Ishikawa (cell line): Measurements from ENCODE around the gene THADA.

Experiments
- CEBPB ChIP-seq: IDR thresholded peaks from 2 replicates; pipeline ENCODE4 v1.6.1; 2012
- CREB1 ChIP-seq: IDR thresholded peaks from 2 replicates; pipeline ENCODE4 v1.6.1; 2012; ENCODE audit warnings: low read depth
- EGR1 ChIP-seq: IDR thresholded peaks from 2 replicates; pipeline ENCODE4 v1.6.1; 2012
- EP300 ChIP-seq: IDR thresholded peaks from 2 replicates; pipeline ENCODE4 v1.6.1; 2012; ENCODE audit warnings: borderline replicate concordance
- FOXM1 ChIP-seq: IDR thresholded peaks from 2 replicates; pipeline ENCODE4 v1.6.1; 2012; ENCODE audit warnings: low read depth, borderline replicate concordance
- NFIC ChIP-seq: IDR thresholded peaks from 2 replicates; pipeline ENCODE4 v1.6.1; 2012
- RAD21 ChIP-seq: IDR thresholded peaks from 2 replicates; pipeline ENCODE4 v1.6.1; 2012; ENCODE audit warnings: low read depth
- TAF1 ChIP-seq: IDR thresholded peaks from 2 replicates; pipeline ENCODE4 v1.6.1; 2012; ENCODE audit warnings: low read depth, mild to moderate bottlenecking
- TCF12 ChIP-seq: IDR thresholded peaks from 2 replicates; pipeline ENCODE4 v1.6.1; 2012; ENCODE audit warnings: low read depth
- TEAD4 ChIP-seq: IDR thresholded peaks from 2 replicates; pipeline ENCODE4 v1.6.1; 2012
- YY1 ChIP-seq: IDR thresholded peaks from 2 replicates; pipeline ENCODE4 v1.6.1; 2012; ENCODE audit warnings: low read depth
- ZBTB7A ChIP-seq: IDR thresholded peaks from 2 replicates; pipeline ENCODE4 v1.6.1; 2012; ENCODE audit warnings: low read depth
- TF ChIP-seq, protein P1 (sequence below): IDR thresholded peaks from 2 replicates; pipeline ENCODE4 v1.6.1; 2012; ENCODE audit warnings: low read depth, mild to moderate bottlenecking
- TF ChIP-seq, protein P2 (sequence below): IDR thresholded peaks from 2 replicates; pipeline ENCODE4 v1.6.1; 2012
- TF ChIP-seq, protein P3 (sequence below): IDR thresholded peaks from 2 replicates; pipeline ENCODE4 v1.6.1; 2012

Gene THADA

DNA sequence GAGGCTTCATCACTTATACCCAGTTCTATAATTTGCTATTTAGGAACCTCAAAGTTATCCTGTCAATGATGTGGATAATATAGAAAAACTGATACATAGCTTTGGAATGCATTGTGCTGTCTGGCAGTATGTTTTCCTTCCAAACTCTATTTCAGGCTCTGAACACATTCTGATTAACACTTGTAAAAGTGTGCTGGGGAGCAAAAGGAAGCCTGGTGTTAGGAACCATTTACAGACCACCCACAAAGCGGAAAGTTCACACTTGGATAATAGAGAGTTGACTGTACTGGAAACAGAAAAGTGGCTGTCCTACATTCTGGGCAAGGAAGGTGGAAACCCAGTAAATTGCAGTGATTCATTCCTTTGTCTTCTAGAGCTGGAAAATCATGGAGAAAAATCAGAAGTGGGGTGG is 254.9 kb downstream of the THADA start:
- TF ChIP-seq, protein P1, sequence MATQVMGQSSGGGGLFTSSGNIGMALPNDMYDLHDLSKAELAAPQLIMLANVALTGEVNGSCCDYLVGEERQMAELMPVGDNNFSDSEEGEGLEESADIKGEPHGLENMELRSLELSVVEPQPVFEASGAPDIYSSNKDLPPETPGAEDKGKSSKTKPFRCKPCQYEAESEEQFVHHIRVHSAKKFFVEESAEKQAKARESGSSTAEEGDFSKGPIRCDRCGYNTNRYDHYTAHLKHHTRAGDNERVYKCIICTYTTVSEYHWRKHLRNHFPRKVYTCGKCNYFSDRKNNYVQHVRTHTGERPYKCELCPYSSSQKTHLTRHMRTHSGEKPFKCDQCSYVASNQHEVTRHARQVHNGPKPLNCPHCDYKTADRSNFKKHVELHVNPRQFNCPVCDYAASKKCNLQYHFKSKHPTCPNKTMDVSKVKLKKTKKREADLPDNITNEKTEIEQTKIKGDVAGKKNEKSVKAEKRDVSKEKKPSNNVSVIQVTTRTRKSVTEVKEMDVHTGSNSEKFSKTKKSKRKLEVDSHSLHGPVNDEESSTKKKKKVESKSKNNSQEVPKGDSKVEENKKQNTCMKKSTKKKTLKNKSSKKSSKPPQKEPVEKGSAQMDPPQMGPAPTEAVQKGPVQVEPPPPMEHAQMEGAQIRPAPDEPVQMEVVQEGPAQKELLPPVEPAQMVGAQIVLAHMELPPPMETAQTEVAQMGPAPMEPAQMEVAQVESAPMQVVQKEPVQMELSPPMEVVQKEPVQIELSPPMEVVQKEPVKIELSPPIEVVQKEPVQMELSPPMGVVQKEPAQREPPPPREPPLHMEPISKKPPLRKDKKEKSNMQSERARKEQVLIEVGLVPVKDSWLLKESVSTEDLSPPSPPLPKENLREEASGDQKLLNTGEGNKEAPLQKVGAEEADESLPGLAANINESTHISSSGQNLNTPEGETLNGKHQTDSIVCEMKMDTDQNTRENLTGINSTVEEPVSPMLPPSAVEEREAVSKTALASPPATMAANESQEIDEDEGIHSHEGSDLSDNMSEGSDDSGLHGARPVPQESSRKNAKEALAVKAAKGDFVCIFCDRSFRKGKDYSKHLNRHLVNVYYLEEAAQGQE: no peak
- TF ChIP-seq RAD21 (no peak), NFIC (no peak), CREB1 (no peak), EP300 (no peak), ZBTB7A (no peak), FOXM1 (no peak)
- TF ChIP-seq, protein P2, sequence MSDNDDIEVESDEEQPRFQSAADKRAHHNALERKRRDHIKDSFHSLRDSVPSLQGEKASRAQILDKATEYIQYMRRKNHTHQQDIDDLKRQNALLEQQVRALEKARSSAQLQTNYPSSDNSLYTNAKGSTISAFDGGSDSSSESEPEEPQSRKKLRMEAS: no peak

DNA sequence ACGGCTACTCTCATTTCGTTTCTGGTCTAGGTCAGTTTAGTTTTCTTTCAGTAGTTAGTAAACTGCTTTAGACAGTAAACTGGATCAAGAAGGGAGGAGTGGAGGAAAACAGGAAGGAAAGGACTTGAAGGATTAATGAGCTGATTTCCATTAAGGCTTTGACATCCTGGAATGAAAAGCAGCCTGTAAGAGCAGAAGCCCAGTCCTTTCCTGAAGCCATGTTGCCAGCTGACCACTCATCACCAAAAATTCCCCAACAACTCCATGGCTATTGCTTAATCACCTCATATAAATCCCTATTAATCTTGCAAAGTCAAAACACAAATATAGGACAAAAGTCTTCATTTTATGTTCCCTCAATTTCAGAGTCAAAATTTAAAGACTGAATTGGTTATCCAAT is 255.8 kb downstream of the THADA start:
- TF ChIP-seq FOXM1 (no peak), NFIC (no peak), EP300 (no peak), ZBTB7A (no peak), TCF12 (no peak), EGR1 (no peak), CEBPB (no peak), TEAD4 (no peak), TAF1 (no peak)
- TF ChIP-seq, protein P1: no peak
- TF ChIP-seq, protein P2: no peak
- TF ChIP-seq, protein P3, sequence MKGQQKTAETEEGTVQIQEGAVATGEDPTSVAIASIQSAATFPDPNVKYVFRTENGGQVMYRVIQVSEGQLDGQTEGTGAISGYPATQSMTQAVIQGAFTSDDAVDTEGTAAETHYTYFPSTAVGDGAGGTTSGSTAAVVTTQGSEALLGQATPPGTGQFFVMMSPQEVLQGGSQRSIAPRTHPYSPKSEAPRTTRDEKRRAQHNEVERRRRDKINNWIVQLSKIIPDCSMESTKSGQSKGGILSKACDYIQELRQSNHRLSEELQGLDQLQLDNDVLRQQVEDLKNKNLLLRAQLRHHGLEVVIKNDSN: no peak

DNA sequence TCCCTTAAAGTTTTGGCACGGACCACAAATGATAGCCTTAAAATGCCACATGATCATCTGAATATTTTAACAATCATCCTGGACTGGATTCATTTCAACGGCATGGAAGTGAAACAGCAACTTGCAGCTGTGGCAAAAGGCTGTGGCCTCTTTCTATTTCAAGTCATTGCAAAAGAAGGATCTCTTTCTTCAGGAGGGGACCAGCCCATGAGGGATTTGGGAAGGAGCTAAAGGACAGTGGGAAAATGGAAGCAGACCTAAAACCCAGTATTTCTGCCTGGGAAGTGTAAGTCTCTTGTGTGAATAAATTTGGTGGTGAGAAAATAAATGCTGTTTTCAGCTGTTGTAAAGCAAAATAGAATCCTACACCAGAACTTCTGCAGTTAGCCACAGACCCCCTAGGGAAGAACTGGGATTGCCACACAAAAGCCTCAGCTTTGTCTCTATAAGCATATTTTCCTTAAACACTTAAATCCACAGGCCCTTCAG is 262.1 kb downstream of the THADA start:
- no peak for TF ChIP-seq TCF12
- TF ChIP-seq EGR1: no peak
- no peak for TF ChIP-seq TEAD4
- TF ChIP-seq ZBTB7A: no peak
- TF ChIP-seq, protein P3: no peak
- no peak for TF ChIP-seq YY1
- TF ChIP-seq TAF1: no peak
- TF ChIP-seq RAD21: no peak
- no peak for TF ChIP-seq CREB1
- TF ChIP-seq, protein P1: no peak
- no peak for TF ChIP-seq EP300
- TF ChIP-seq NFIC: no peak
- TF ChIP-seq, protein P2: no peak
- no peak for TF ChIP-seq FOXM1
- TF ChIP-seq CEBPB: no peak

DNA sequence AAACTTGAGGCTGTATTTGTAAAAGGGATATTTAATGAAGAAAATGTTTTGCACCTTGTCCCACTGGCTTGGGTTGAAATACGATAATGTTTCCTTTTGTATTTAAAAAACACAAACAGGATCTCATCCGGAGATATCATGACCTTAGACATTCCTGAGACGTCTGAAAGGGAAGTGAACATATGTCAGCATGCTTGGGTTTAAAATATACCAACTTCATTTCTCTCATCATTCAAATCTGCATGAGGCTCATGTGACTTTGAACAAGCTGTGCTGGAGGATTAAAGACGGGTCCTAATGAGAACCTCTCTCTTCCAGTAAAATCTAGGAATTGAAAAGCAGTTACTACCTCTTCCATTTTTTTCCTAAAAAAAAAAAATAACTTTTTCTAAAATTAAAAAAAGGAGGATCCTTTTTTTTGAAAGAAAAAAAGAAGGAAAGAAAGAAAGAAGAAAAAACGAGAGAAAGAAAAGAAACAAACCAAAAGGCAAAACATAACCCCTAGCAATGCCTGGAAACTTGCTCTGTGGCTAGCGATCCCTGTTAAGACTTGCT is 262.7 kb downstream of the THADA start:
- no peak for TF ChIP-seq TCF12
- TF ChIP-seq NFIC: no peak
- no peak for TF ChIP-seq EGR1
- no peak for TF ChIP-seq ZBTB7A
- TF ChIP-seq, protein P1: no peak
- TF ChIP-seq CEBPB: no peak
- TF ChIP-seq TEAD4: no peak
- TF ChIP-seq, protein P2: no peak
- no peak for TF ChIP-seq TAF1
- no peak for TF ChIP-seq EP300
- TF ChIP-seq FOXM1: no peak
- TF ChIP-seq RAD21: no peak
- TF ChIP-seq, protein P3: no peak
- TF ChIP-seq CREB1: no peak
- no peak for TF ChIP-seq YY1
